Trophoblast cell (in vitro differentiated cells and primary cell): ENCODE measurements around the gene HIVEP3.

ENCODE experiments used
- DNase-seq, 2 donors: peaks; one replicate each; pipeline ENCODE4 v3.0.0-alpha.2; 2016
- H2AFZ ChIP-seq: 2 replicates; pipeline ENCODE4 v1.6.1; 2013; ENCODE audit warnings: low read length, moderate library complexity, mild to moderate bottlenecking; ENCODE audit not compliant: insufficient read depth, poor library complexity
- H2AK5ac ChIP-seq: 2 replicates; pipeline ENCODE4 v1.6.1; 2013; ENCODE audit warnings: mild to moderate bottlenecking, low read length
- H2BK120ac ChIP-seq: 2 replicates; pipeline ENCODE4 v1.6.1; 2013; ENCODE audit warnings: low read length, mild to moderate bottlenecking, moderate library complexity; ENCODE audit not compliant: insufficient read depth, poor library complexity
- H2BK12ac ChIP-seq: 2 replicates; pipeline ENCODE4 v1.6.1; 2013; ENCODE audit warnings: mild to moderate bottlenecking, low read length, moderate library complexity
- H2BK5ac ChIP-seq: 2 replicates; pipeline ENCODE4 v1.6.1; 2013; ENCODE audit warnings: low read length, low read depth, moderate library complexity, mild to moderate bottlenecking; ENCODE audit not compliant: poor library complexity
- H3K14ac ChIP-seq: 2 replicates; pipeline ENCODE4 v1.6.1; 2013; ENCODE audit warnings: mild to moderate bottlenecking, low read length
- H3K18ac ChIP-seq: 2 replicates; pipeline ENCODE4 v1.6.1; 2013; ENCODE audit warnings: mild to moderate bottlenecking, low read length
- H3K23ac ChIP-seq: 2 replicates; pipeline ENCODE4 v1.6.1; 2013; ENCODE audit warnings: low read length
- H3K27ac ChIP-seq: 2 replicates; pipeline ENCODE4 v1.5.1; 2013; ENCODE audit warnings: low read depth, mild to moderate bottlenecking, inconsistent platforms, low read length, moderate library complexity
- H3K27me3 ChIP-seq: 2 replicates; pipeline ENCODE4 v1.6.1; 2013; ENCODE audit warnings: inconsistent platforms, mild to moderate bottlenecking, low read length, moderate library complexity; ENCODE audit not compliant: insufficient read depth
- H3K36me3 ChIP-seq, 2 experiments: 1 replicate in 1 of 2; 2 replicates in 1 of 2; pipeline ENCODE4 v1.6.1; 2013; ENCODE audit warnings: low read length in 2 of 2, mild to moderate bottlenecking in 2 of 2, moderate library complexity in 1 of 2; ENCODE audit not compliant: insufficient read depth in 2 of 2, control insufficient read depth in 1 of 2
- H3K4ac ChIP-seq: 2 replicates; pipeline ENCODE4 v1.6.1; 2013; ENCODE audit warnings: low read depth, mild to moderate bottlenecking, low read length, moderate library complexity
- H3K4me1 ChIP-seq, 2 experiments: 1 replicate in 1 of 2; 2 replicates in 1 of 2; pipeline ENCODE4 v1.6.1; 2013; ENCODE audit warnings: low read length in 2 of 2, mild to moderate bottlenecking in 2 of 2, moderate library complexity in 1 of 2; ENCODE audit not compliant: insufficient read depth in 2 of 2, control insufficient read depth in 1 of 2
- H3K4me2 ChIP-seq: 2 replicates; pipeline ENCODE4 v1.6.1; 2013; ENCODE audit warnings: inconsistent platforms, mild to moderate bottlenecking, low read length, moderate library complexity
- H3K4me3 ChIP-seq: 2 replicates; pipeline ENCODE4 v1.5.1; 2013; ENCODE audit warnings: mild to moderate bottlenecking, low read depth, low read length, inconsistent platforms
- H3K79me1 ChIP-seq: one replicate; pipeline ENCODE4 v1.6.1; 2013; ENCODE audit warnings: low read length
- H3K79me2 ChIP-seq: 2 replicates; pipeline ENCODE4 v1.6.1; 2013; ENCODE audit warnings: low read length, mild to moderate bottlenecking; ENCODE audit not compliant: control insufficient read depth, insufficient read depth, poor library complexity
- H3K9ac ChIP-seq: 2 replicates; pipeline ENCODE4 v1.6.1; 2013; ENCODE audit warnings: mild to moderate bottlenecking, low read length
- H3K9me3 ChIP-seq: 2 replicates; pipeline ENCODE4 v1.6.1; 2013; ENCODE audit warnings: low read depth, mild to moderate bottlenecking, control low read depth, inconsistent platforms, low read length; ENCODE audit not compliant: insufficient read depth
- H4K12ac ChIP-seq: 2 replicates; pipeline ENCODE4 v1.6.1; 2013; ENCODE audit warnings: low read depth, mild to moderate bottlenecking, low read length, moderate library complexity
- H4K8ac ChIP-seq: 2 replicates; pipeline ENCODE4 v1.6.1; 2013; ENCODE audit warnings: low read depth, mild to moderate bottlenecking, low read length, moderate library complexity
- H4K91ac ChIP-seq: one replicate; pipeline ENCODE4 v1.6.1; 2013; ENCODE audit warnings: low read depth, mild to moderate bottlenecking, low read length, moderate library complexity
- WGBS: extraction: QIAGEN DNeasy Blood & Tissue Kit; methylation state at CpG from one replicate; pipeline ENCODE4 v1.1.7; 2013; ENCODE audit warnings: missing lambda C conversion rate; ENCODE audit not compliant: insufficient read length, insufficient coverage; ENCODE audit errors: extremely low coverage; 5-methylcytosine and 5-hydroxymethylcytosine counted together

Gene HIVEP3

GRCh38 chr1:41840592-41841246 is 78.0 kb downstream of the HIVEP3 start:
- Histone ChIP-seq H4K8ac (no peak overlapping the region), H2BK120ac (no peak overlapping the region), H4K91ac (no peak overlapping the region), H3K14ac (no peak overlapping the region), H3K9me3 (no peaks in the 10 kb centered on the region), H3K4ac (no peak overlapping the region), H3K23ac (no peak overlapping the region), H3K27me3 (peaks cover 1% of the 10 kb centered on the region), H3K79me1 (no peaks in the 10 kb centered on the region), H3K9ac (no peak overlapping the region), H2AFZ (no peak overlapping the region), H3K79me2 (no peaks in the 10 kb centered on the region), H3K4me1 (peaks cover 0 to 3% of the 10 kb centered on the region in 2 experiments), H3K18ac (no peak overlapping the region), H4K12ac (no peak overlapping the region), H2AK5ac (no peak overlapping the region), H3K4me2 (no peak overlapping the region), H2BK12ac (no peak overlapping the region), H3K36me3 (no peaks in the 10 kb centered on the region), H3K4me3 (no peak overlapping the region), H2BK5ac (no peak overlapping the region), H3K27ac (no peak overlapping the region)
- DNase-seq: no peak
- no CpG with 5 or more reads among the region's 8 CpGs for WGBS

- Histone ChIP-seq H3K4me2 (no peak overlapping the region), H3K4me3 (no peak overlapping the region), H2BK12ac (no peak overlapping the region), H3K14ac (no peak overlapping the region), H2BK5ac (no peak overlapping the region), H3K9ac (no peak overlapping the region), H3K9me3 (no peaks in the 10 kb centered on the region), H2AFZ (no peak overlapping the region), H4K8ac (no peak overlapping the region), H3K18ac (no peak overlapping the region), H2BK120ac (no peak overlapping the region), H3K4ac (no peak overlapping the region), H3K23ac (no peak overlapping the region), H3K27ac (no peak overlapping the region), H2AK5ac (no peak overlapping the region), H4K12ac (no peak overlapping the region), H3K79me1 (no peaks in the 10 kb centered on the region), H3K4me1 (no peaks in the 10 kb centered on the region), H4K91ac (no peak overlapping the region), H3K79me2 (no peaks in the 10 kb centered on the region), H3K27me3 (peaks cover 1% of the 10 kb centered on the region), H3K36me3 (no peaks in the 10 kb centered on the region)
- no CpG with 5 or more reads among the region's 6 CpGs for WGBS
- DNase-seq: no peak
Observed at GRCh38 chr1:41838266-41838665, 80.5 kb downstream of the HIVEP3 start.

GRCh38 chr1:41837691-41838090 is 81.0 kb downstream of the HIVEP3 start:
- no peak for DNase-seq
- no peak overlapping the region for H3K27ac ChIP-seq
- no peak overlapping the region for H4K12ac ChIP-seq
- H3K36me3 ChIP-seq: no peaks in the 10 kb centered on the region
- no peak overlapping the region for H2AK5ac ChIP-seq
- H3K4ac ChIP-seq: no peak overlapping the region
- H2AFZ ChIP-seq: no peak overlapping the region
- no CpG with 5 or more reads among the region's 1 CpG for WGBS
- no peak overlapping the region for H3K23ac ChIP-seq
- H3K9ac ChIP-seq: no peak overlapping the region
- H4K91ac ChIP-seq: no peak overlapping the region
- no peaks in the 10 kb centered on the region for H3K9me3 ChIP-seq
- H3K14ac ChIP-seq: no peak overlapping the region
- no peak overlapping the region for H2BK12ac ChIP-seq
- H3K4me1 ChIP-seq: no peaks in the 10 kb centered on the region
- H2BK5ac ChIP-seq: no peak overlapping the region
- peaks cover 1% of the 10 kb centered on the region for H3K27me3 ChIP-seq
- H4K8ac ChIP-seq: no peak overlapping the region
- H3K4me2 ChIP-seq: no peak overlapping the region
- H3K79me1 ChIP-seq: no peaks in the 10 kb centered on the region
- no peak overlapping the region for H2BK120ac ChIP-seq
- no peak overlapping the region for H3K4me3 ChIP-seq
- no peak overlapping the region for H3K18ac ChIP-seq
- H3K79me2 ChIP-seq: no peaks in the 10 kb centered on the region

DNA sequence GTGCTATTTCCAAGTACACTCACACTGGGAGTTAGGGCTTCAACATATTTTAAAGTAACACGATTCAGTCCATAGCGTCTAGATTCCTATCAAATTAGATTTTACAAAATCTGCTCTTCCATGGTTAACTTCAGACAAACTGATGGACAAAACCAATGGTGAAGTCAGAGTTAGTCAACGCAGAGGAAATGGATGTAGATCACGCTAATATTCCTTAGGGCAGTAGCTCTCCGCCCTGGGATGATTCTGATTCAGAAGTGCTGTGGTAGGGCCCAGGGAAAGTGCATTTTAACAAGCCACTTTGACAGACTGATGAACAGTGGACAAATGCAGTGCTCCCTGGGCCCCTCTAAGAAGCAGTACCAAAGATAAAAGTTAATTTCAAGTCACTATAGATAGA is 83.2 kb downstream of the HIVEP3 start:
- Histone ChIP-seq H3K79me1 (no peaks in the 10 kb centered on the region), H2BK120ac (no peak overlapping the region), H2BK5ac (no peak overlapping the region), H3K27ac (no peak overlapping the region), H4K12ac (no peak overlapping the region), H2BK12ac (no peak overlapping the region), H3K36me3 (no peaks in the 10 kb centered on the region), H3K4me3 (no peak overlapping the region), H3K14ac (no peak overlapping the region), H3K9me3 (no peaks in the 10 kb centered on the region), H4K8ac (no peak overlapping the region), H3K23ac (no peak overlapping the region), H3K79me2 (no peaks in the 10 kb centered on the region), H3K18ac (no peak overlapping the region), H3K27me3 (no peaks in the 10 kb centered on the region), H4K91ac (no peak overlapping the region), H2AK5ac (no peak overlapping the region), H2AFZ (no peak overlapping the region), H3K4ac (no peak overlapping the region), H3K4me2 (no peak overlapping the region), H3K4me1 (no peaks in the 10 kb centered on the region), H3K9ac (no peak overlapping the region)
- no CpG with 5 or more reads among the region's 5 CpGs for WGBS
- no peak for DNase-seq
